ENCODE data around the gene SPRTN. TPM values are rescaled to one million over a fixed set of nuclear protein-coding genes. Genes with fewer than 3 reads are reported as not detected.

SPRTN gene, protein sequence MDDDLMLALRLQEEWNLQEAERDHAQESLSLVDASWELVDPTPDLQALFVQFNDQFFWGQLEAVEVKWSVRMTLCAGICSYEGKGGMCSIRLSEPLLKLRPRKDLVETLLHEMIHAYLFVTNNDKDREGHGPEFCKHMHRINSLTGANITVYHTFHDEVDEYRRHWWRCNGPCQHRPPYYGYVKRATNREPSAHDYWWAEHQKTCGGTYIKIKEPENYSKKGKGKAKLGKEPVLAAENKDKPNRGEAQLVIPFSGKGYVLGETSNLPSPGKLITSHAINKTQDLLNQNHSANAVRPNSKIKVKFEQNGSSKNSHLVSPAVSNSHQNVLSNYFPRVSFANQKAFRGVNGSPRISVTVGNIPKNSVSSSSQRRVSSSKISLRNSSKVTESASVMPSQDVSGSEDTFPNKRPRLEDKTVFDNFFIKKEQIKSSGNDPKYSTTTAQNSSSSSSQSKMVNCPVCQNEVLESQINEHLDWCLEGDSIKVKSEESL
- 14.1 and 22.3 TPM in 2 replicates for total RNA-seq

DNA sequence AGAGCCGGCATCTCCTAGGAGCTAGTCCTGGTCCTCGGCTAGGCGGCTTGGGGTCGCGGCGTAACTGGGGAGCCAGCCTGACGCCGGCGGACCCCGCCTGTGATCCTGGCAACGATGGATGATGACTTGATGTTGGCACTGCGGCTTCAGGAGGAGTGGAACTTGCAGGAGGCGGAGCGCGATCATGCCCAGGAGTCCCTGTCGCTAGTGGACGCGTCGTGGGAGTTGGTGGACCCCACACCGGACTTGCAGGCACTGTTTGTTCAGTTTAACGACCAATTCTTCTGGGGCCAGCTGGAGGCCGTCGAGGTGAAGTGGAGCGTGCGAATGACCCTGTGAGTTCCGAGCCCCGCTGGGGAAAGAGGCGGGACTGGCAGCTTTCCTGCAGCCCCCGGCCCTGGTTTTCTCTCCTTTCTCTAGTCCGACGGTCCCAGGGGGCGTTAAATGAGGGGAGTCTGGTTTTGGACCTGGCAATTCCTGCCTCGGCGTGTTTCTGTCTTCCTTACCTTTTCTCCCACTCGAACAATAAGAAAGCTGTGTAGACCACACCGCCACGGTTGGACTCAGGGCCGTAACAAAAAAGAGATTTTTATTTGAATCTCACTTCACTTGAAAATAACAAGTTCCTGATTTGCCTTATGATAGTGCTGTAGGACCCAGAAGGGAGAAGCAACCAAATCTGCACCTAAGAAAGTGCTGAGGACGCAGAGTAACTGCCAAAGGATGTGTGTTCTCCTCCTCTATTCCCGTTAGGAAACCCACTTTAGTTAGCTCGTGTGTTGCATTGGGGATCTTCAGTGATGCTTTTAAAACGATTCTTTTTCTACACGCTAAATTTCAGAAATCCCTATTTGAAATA lies at the start of gene SPRTN:
SPRTN (plus strand) TSS at position 24 of the 859 bp plus-strand sequence; CDS start at position 115, 91 bp downstream.

DNA sequence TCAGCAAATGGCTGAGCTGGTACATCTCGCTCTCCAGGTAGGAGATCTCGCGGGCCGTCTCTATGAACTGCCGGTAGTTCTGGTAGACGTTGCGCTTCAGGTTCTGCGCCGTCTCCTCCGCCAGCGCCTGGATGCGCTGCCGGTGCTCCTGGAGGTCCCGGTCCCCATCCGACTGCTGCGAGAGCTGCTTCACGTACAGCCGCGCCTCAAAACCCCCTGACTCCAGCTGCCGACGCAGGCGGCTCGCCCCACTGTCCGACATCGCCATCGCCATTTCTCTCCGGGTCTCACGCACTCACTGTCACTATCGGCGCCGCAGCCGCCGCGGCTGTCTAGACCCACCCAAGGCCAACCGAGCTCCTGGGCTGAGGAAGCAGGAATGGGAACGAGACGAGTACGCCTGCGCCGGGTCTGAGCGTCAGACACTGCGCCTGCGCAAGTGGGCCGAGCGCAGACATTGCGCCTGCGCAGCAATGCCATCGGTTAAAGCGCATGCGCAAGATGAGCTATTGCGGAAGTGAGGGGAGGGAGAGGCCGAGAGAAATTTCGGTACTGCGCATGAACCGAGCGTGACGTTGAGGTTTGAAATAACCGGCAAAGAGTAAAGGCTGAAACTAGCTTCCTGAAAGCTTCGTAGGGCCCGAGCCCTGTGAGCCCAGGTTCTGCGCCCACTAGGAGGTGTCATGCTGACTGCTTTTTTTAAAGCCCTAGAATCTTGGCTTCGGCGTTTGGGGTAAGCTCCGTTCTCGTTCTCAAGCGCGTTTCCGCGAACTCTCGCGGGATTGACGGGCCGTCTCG lies 422 bp upstream of the SPRTN start, which contains the start of gene EXOC8:
EXOC8 (minus strand) TSS at position 381 of the 798 bp plus-strand sequence; CDS start at position 274, 107 bp downstream.

Other genes starting within 250 kb of the SPRTN start
- not detected in 2 replicates for gene TRIM67, start 176.2 kb upstream of the SPRTN start, total RNA-seq
- 40.0 and 52.5 TPM in 2 replicates for gene GNPAT, start 97.1 kb upstream of the SPRTN start, total RNA-seq
- 15.4 and 27.9 TPM in 2 replicates for gene EXOC8, start 441 bp upstream of the SPRTN start, total RNA-seq
- 116 and 138 TPM in 2 replicates for gene EGLN1, start 84.0 kb downstream of the SPRTN start, total RNA-seq
- 31.2 and 31.3 TPM in 2 replicates for gene TSNAX, start 190.4 kb downstream of the SPRTN start, total RNA-seq

All from bladder microvascular endothelial cell (primary cell).